H9 (cell line): ENCODE measurements around the gene VEZF1. TPM values are rescaled to one million over a fixed set of nuclear protein-coding genes. Genes with fewer than 3 reads are reported as not detected.

ENCODE experiments used
- DNase-seq: peaks from one replicate; pipeline ENCODE4 v3.0.0-alpha.2; 2017
- H2AFZ ChIP-seq: one replicate; pipeline ENCODE4 v1.6.1; 2013; ENCODE audit warnings: mild to moderate bottlenecking, low read length, control low read depth, moderate library complexity
- H2AK5ac ChIP-seq: 2 replicates; pipeline ENCODE4 v1.6.1; 2013; ENCODE audit warnings: low read length, control low read depth, mixed read lengths; ENCODE audit not compliant: insufficient read length
- H2BK120ac ChIP-seq: one replicate; pipeline ENCODE4 v1.6.1; 2013; ENCODE audit warnings: low read depth, mild to moderate bottlenecking, low read length, control low read depth, inconsistent platforms; ENCODE audit not compliant: poor library complexity, severe bottlenecking
- H2BK12ac ChIP-seq: 2 replicates; pipeline ENCODE4 v1.6.1; 2013; ENCODE audit warnings: low read length, control low read depth, mixed read lengths, low read depth; ENCODE audit not compliant: insufficient read length
- H2BK15ac ChIP-seq: 2 replicates; pipeline ENCODE4 v1.6.1; 2013; ENCODE audit warnings: low read depth, low read length, control low read depth
- H2BK20ac ChIP-seq: one replicate; pipeline ENCODE4 v1.6.1; 2013; ENCODE audit warnings: low read depth, mild to moderate bottlenecking, low read length, control low read depth, inconsistent platforms; ENCODE audit not compliant: poor library complexity, severe bottlenecking
- H2BK5ac ChIP-seq: 2 replicates; pipeline ENCODE4 v1.6.1; 2013; ENCODE audit warnings: low read length, control low read depth, mixed read lengths; ENCODE audit not compliant: insufficient read length
- H3K14ac ChIP-seq: 2 replicates; pipeline ENCODE4 v1.6.1; 2013; ENCODE audit warnings: low read length, control low read depth; ENCODE audit not compliant: insufficient read depth
- H3K18ac ChIP-seq: 2 replicates; pipeline ENCODE4 v1.6.1; 2013; ENCODE audit warnings: low read depth, mild to moderate bottlenecking, mixed read lengths, low read length, control low read depth; ENCODE audit not compliant: insufficient read length
- H3K23ac ChIP-seq: 2 replicates; pipeline ENCODE4 v1.6.1; 2013; ENCODE audit warnings: low read length, control low read depth, mixed read lengths, low read depth; ENCODE audit not compliant: insufficient read length
- H3K23me2 ChIP-seq: 2 replicates; pipeline ENCODE4 v1.6.1; 2013; ENCODE audit warnings: low read depth, mild to moderate bottlenecking, mixed read lengths, low read length, control low read depth; ENCODE audit not compliant: insufficient read length, poor library complexity, severe bottlenecking
- H3K27ac ChIP-seq: 2 replicates; pipeline ENCODE4 v1.5.1; 2013; ENCODE audit warnings: low read length, control low read depth, mixed read lengths, low read depth; ENCODE audit not compliant: insufficient read length
- H3K27me3 ChIP-seq: 2 replicates; pipeline ENCODE4 v1.6.1; 2013; ENCODE audit warnings: low read length, control low read depth, inconsistent platforms; ENCODE audit not compliant: insufficient read depth
- H3K4ac ChIP-seq: 2 replicates; pipeline ENCODE4 v1.6.1; 2013; ENCODE audit warnings: low read depth, mild to moderate bottlenecking, control low read depth, inconsistent platforms, low read length, moderate library complexity
- H3K4me1 ChIP-seq: 2 replicates; pipeline ENCODE4 v1.6.1; 2013; ENCODE audit warnings: low read length, control low read depth, inconsistent platforms; ENCODE audit not compliant: insufficient read depth
- H3K4me2 ChIP-seq: 2 replicates; pipeline ENCODE4 v1.6.1; 2013; ENCODE audit warnings: low read length, control low read depth, mixed read lengths; ENCODE audit not compliant: insufficient read length, insufficient read depth
- H3K56ac ChIP-seq: 2 replicates; pipeline ENCODE4 v1.6.1; 2013; ENCODE audit warnings: low read depth, mild to moderate bottlenecking, mixed read lengths, low read length, control low read depth; ENCODE audit not compliant: insufficient read length
- H3K79me1 ChIP-seq: 2 replicates; pipeline ENCODE4 v1.6.1; 2013; ENCODE audit warnings: low read depth, mild to moderate bottlenecking, moderate library complexity, low read length, control low read depth, inconsistent platforms; ENCODE audit not compliant: insufficient read depth, poor library complexity, severe bottlenecking
- H3K79me2 ChIP-seq: 2 replicates; pipeline ENCODE4 v1.6.1; 2013; ENCODE audit warnings: low read length, control low read depth, inconsistent platforms; ENCODE audit not compliant: insufficient read depth
- H3K9ac ChIP-seq: 2 replicates; pipeline ENCODE4 v1.6.1; 2013; ENCODE audit warnings: low read length, control low read depth, mixed read lengths; ENCODE audit not compliant: insufficient read length; ENCODE audit errors: extremely low read depth
- H3K9me3 ChIP-seq: one replicate; pipeline ENCODE4 v1.6.1; 2013; ENCODE audit warnings: low read depth, low read length, inconsistent platforms; ENCODE audit not compliant: control insufficient read depth
- H3T11ph ChIP-seq: one replicate; pipeline ENCODE4 v1.6.1; 2013; ENCODE audit warnings: mild to moderate bottlenecking, low read length, control low read depth, inconsistent platforms
- H4K20me1 ChIP-seq: one replicate; pipeline ENCODE4 v1.6.1; 2013; ENCODE audit not compliant: control insufficient read depth, insufficient read length, insufficient read depth
- H4K5ac ChIP-seq: 2 replicates; pipeline ENCODE4 v1.6.1; 2013; ENCODE audit warnings: low read depth, mild to moderate bottlenecking, mixed read lengths, low read length, control low read depth; ENCODE audit not compliant: insufficient read length
- H4K8ac ChIP-seq: replicated peaks from 2 replicates; pipeline ENCODE4 v1.6.1; 2013; ENCODE audit warnings: low read length, control low read depth, mixed read lengths, low read depth; ENCODE audit not compliant: insufficient read length
- H4K91ac ChIP-seq: 2 replicates; pipeline ENCODE4 v1.6.1; 2013; ENCODE audit warnings: low read depth, mild to moderate bottlenecking, moderate library complexity, mixed read lengths, low read length, control low read depth; ENCODE audit not compliant: insufficient read length
- H3K27ac Mint-ChIP-seq, 3 experiments: 2 replicates in 2 of 3; 3 replicates in 1 of 3; pipeline ENCODE4 v1.8.0; 2020 to 2021; ENCODE audit warnings: mixed read lengths in 3 of 3, mild to moderate bottlenecking in 1 of 3, moderate library complexity in 1 of 3
- H3K27me3 Mint-ChIP-seq: 2 replicates; pipeline ENCODE4 v1.8.0; 2021; ENCODE audit warnings: low read depth, mild to moderate bottlenecking, moderate library complexity, mixed read lengths
- H3K36me3 Mint-ChIP-seq, 3 experiments: 2 replicates in 2 of 3; 3 replicates in 1 of 3; pipeline ENCODE4 v1.8.0; 2020 to 2021; ENCODE audit warnings: low read depth in 3 of 3, mixed read lengths in 3 of 3; ENCODE audit not compliant: insufficient read depth in 1 of 3
- H3K4me1 Mint-ChIP-seq, 2 experiments: 2 replicates each; pipeline ENCODE4 v1.8.0; 2020; ENCODE audit warnings: mixed read lengths in 2 of 2
- H3K4me3 Mint-ChIP-seq, 2 experiments: 2 replicates in 1 of 2; 3 replicates in 1 of 2; pipeline ENCODE4 v1.8.0; 2020 to 2021; ENCODE audit warnings: mild to moderate bottlenecking in 2 of 2, mixed read lengths in 2 of 2, moderate library complexity in 1 of 2
- H3K9me3 Mint-ChIP-seq, 2 experiments: 2 replicates in 1 of 2; 3 replicates in 1 of 2; pipeline ENCODE4 v1.8.0; 2020; ENCODE audit warnings: mild to moderate bottlenecking in 2 of 2, mixed read lengths in 2 of 2, moderate library complexity in 1 of 2
- total RNA-seq: library from RNA; stranded (reverse); gene quantifications from 2 replicates; pipeline ENCODE4 v1.2.1, GENCODE V29; 2021
- TF ChIP-seq, protein P1 (sequence below): fragments of 200-600 bp; sonication (generic); conservative IDR thresholded peaks from 3 replicates; pipeline ENCODE4 v1.8.0; 2021; ENCODE audit warnings: antibody characterized with exemption, mild to moderate bottlenecking

Gene VEZF1
- total RNA-seq, 1 experiment from 2014 or later: 58.1 TPM

DNA sequence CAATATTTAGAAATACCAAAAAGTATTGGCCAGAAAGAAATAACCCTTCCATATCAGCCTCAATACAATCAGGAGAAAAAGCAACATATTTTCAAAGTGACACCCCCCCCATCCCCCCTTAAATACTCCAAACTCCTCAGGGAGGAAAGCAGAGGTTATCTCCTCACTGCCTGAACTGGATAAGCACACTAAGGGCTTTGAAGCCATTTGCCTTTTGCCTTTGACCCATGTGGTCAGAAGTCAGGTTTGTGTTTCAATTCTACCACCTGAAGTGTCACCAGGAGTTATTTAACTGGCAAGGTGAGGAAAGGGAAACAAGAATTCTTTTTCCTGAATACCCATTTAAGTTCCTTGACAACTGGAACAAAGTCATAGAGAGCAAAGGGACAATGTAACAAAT lies 3.5 kb upstream of the VEZF1 start:
- no peak overlapping the region for H3K14ac ChIP-seq
- peaks cover 11% of the 10 kb centered on the region for H3K23me2 ChIP-seq
- TF ChIP-seq, protein P1, sequence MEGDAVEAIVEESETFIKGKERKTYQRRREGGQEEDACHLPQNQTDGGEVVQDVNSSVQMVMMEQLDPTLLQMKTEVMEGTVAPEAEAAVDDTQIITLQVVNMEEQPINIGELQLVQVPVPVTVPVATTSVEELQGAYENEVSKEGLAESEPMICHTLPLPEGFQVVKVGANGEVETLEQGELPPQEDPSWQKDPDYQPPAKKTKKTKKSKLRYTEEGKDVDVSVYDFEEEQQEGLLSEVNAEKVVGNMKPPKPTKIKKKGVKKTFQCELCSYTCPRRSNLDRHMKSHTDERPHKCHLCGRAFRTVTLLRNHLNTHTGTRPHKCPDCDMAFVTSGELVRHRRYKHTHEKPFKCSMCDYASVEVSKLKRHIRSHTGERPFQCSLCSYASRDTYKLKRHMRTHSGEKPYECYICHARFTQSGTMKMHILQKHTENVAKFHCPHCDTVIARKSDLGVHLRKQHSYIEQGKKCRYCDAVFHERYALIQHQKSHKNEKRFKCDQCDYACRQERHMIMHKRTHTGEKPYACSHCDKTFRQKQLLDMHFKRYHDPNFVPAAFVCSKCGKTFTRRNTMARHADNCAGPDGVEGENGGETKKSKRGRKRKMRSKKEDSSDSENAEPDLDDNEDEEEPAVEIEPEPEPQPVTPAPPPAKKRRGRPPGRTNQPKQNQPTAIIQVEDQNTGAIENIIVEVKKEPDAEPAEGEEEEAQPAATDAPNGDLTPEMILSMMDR: no peak
- H3K4me1 ChIP-seq: peaks cover 3% of the 10 kb centered on the region; the same call in 1 of the 2 replicates
- no peak overlapping the region for H4K8ac ChIP-seq
- Mint-ChIP-seq H3K36me3 (peaks cover 0 to 2% (median 0%) of the 10 kb centered on the region in 3 experiments; a peak in 2 of 7 replicates), H3K4me1 (peaks cover 30 to 40% of the 10 kb centered on the region in 2 experiments), H3K4me3 (no peak overlapping the region), H3K27ac (no peak overlapping the region), H3K27me3 (no peaks in the 10 kb centered on the region), H3K9me3 (no peaks in the 10 kb centered on the region)
- no peak overlapping the region for H3K4me2 ChIP-seq
- H2AFZ ChIP-seq: no peak overlapping the region
- no peak overlapping the region for H3K9ac ChIP-seq
- no peaks in the 10 kb centered on the region for H3K27me3 ChIP-seq
- no peak overlapping the region for H3K56ac ChIP-seq
- H2BK12ac ChIP-seq: no peak overlapping the region
- no peaks in the 10 kb centered on the region for H3K9me3 ChIP-seq
- H2BK15ac ChIP-seq: no peak overlapping the region
- H2BK5ac ChIP-seq: no peak overlapping the region
- no peak overlapping the region for H2BK120ac ChIP-seq
- H3T11ph ChIP-seq: no peak overlapping the region
- no peak overlapping the region for H2AK5ac ChIP-seq
- no peak overlapping the region for H3K18ac ChIP-seq
- H4K5ac ChIP-seq: no peak overlapping the region
- no peak overlapping the region for H3K23ac ChIP-seq
- no peak overlapping the region for H3K4ac ChIP-seq
- no peaks in the 10 kb centered on the region for H3K79me1 ChIP-seq
- H4K91ac ChIP-seq: no peak overlapping the region
- DNase-seq: no peak
- H3K79me2 ChIP-seq: peaks cover 6% of the 10 kb centered on the region; the same call in 1 of the 2 replicates
- no peak overlapping the region for H3K27ac ChIP-seq
- no peaks in the 10 kb centered on the region for H4K20me1 ChIP-seq
- H2BK20ac ChIP-seq: no peak overlapping the region
